HCT116 (cell line): ENCODE measurements around the gene LCA5L. TPM values are rescaled to one million over a fixed set of nuclear protein-coding genes. Genes with fewer than 3 reads are reported as not detected.

Experiments used
- ATAC-seq: fragments of 200-7000 bp; cut with Tn5 transposase; 2 replicates; pipeline ENCODE4 v1.9.1; 2020; ENCODE audit warnings: mild to moderate bottlenecking, moderate library complexity
- BruUV-seq: library from RNA; stranded (reverse); fragments of 400-500 nt; replicated peaks from 2 replicates; lab custom pipeline; 2021; lab: Mats Ljungman, UMichigan
- CTCF ChIA-PET: fragments of 300-600 bp; sonication (Branson Sonifier 250); formaldehyde crosslinking; loops from one replicate; lab custom pipeline; 2021; ENCODE audit warnings: antibody characterized with exemption; lab: Charles Lee
- POLR2A ChIA-PET: fragments of 300-600, 350-600 bp; sonication (Branson Sonifier 250); formaldehyde crosslinking; loops from one replicate; lab custom pipeline; 2021; ENCODE audit warnings: antibody characterized with exemption; lab: Charles Lee
- RAD21 ChIA-PET, 2 experiments: fragments of 300-600 bp; sonication (Branson Sonifier 250); formaldehyde crosslinking; loops; one replicate each; lab custom pipeline; 2023; ENCODE audit warnings: low total read pairs in 2 of 2; ENCODE audit not compliant: uncharacterized antibody in 2 of 2, unreplicated experiment in 2 of 2, low non-redundant PET in 1 of 2; lab: Charles Lee
- DNase-seq: peaks from one replicate; pipeline ENCODE4 v3.0.0-alpha.2; 2010; ENCODE audit warnings: low read depth, low spot score
- H2AFZ ChIP-seq: fragments of 200-600 bp; shearing (Covaris generic), sonication (generic); 2 replicates; pipeline ENCODE4 v1.6.1; 2017; ENCODE audit warnings: low read depth, mixed run types, mixed read lengths, antibody characterized with exemption, low read length; ENCODE audit not compliant: poor library complexity, severe bottlenecking
- H3K27ac ChIP-seq: 2 replicates; pipeline ENCODE4 v1.5.1; 2012; ENCODE audit warnings: low read depth, low read length
- H3K27me3 ChIP-seq: fragments of 200-600 bp; sonication (generic); 2 replicates; pipeline ENCODE4 v1.6.1; 2016; ENCODE audit warnings: mixed run types, low read length, mixed read lengths; ENCODE audit not compliant: insufficient read depth
- H3K36me3 ChIP-seq, 2 experiments: fragments of 200-500 bp in 1 of 2; fragments of 200-600 bp in 1 of 2; sonication (Bioruptor generic) in 1 of 2; sonication (generic) in 1 of 2; 2 replicates each; pipeline versions ENCODE4 v1.5.1 to v1.6.1; 2014 to 2016; ENCODE audit warnings: low read length in 2 of 2, inconsistent platforms in 1 of 2, mixed read lengths in 1 of 2, mixed run types in 1 of 2; ENCODE audit not compliant: insufficient read depth in 2 of 2, control insufficient read depth in 1 of 2
- H3K4me1 ChIP-seq, 2 experiments: fragments of 200-600 bp in 1 of 2; sonication (generic) in 1 of 2; 2 replicates each; pipeline versions ENCODE4 v1.5.1 to v1.6.1; 2012 to 2017; ENCODE audit warnings: low read length in 2 of 2, inconsistent platforms in 1 of 2, mild to moderate bottlenecking in 1 of 2, mixed read lengths in 1 of 2, mixed run types in 1 of 2, moderate library complexity in 1 of 2; ENCODE audit not compliant: insufficient read depth in 2 of 2, control insufficient read depth in 1 of 2
- H3K4me2 ChIP-seq: fragments of 200-600 bp; sonication (generic); 2 replicates; pipeline ENCODE4 v1.6.1; 2017; ENCODE audit warnings: mixed run types, low read length, mixed read lengths
- H3K4me3 ChIP-seq, 2 experiments: fragments of 200-600 bp in 1 of 2; sonication (generic) in 1 of 2; replicated peaks in 1 of 2; 2 replicates each; pipeline ENCODE4 v1.5.1; 2011 to 2016; ENCODE audit warnings: low read length in 2 of 2, control low read depth in 1 of 2, low read depth in 1 of 2, mild to moderate bottlenecking in 1 of 2, mixed read lengths in 1 of 2, mixed run types in 1 of 2
- H3K79me2 ChIP-seq: fragments of 200-600 bp; sonication (generic); 2 replicates; pipeline ENCODE4 v1.6.1; 2017; ENCODE audit warnings: mild to moderate bottlenecking, mixed run types, low read length, moderate library complexity, mixed read lengths; ENCODE audit not compliant: insufficient read depth
- H3K9ac ChIP-seq: fragments of 200-600 bp; sonication (generic); 2 replicates; pipeline ENCODE4 v1.6.1; 2016; ENCODE audit warnings: low read length, mixed read lengths
- H3K9me2 ChIP-seq: fragments of 200-600 bp; sonication (generic), shearing (Covaris generic); 2 replicates; pipeline ENCODE4 v1.6.1; 2017; ENCODE audit warnings: mixed run types, mild to moderate bottlenecking, moderate library complexity; ENCODE audit not compliant: insufficient read depth
- H3K9me3 ChIP-seq, 2 experiments: fragments of 200-500 bp in 1 of 2; fragments of 200-600 bp in 1 of 2; sonication (Bioruptor generic) in 1 of 2; sonication (generic) in 1 of 2; 2 replicates each; pipeline ENCODE4 v1.6.1; 2014 to 2017; ENCODE audit warnings: low read length in 2 of 2, mixed read lengths in 2 of 2, inconsistent platforms in 1 of 2, low read depth in 1 of 2, mild to moderate bottlenecking in 1 of 2, mixed run types in 1 of 2, moderate library complexity in 1 of 2; ENCODE audit not compliant: control insufficient read depth in 1 of 2, insufficient read depth in 1 of 2
- H4K20me1 ChIP-seq: fragments of 200-600 bp; sonication (generic), shearing (Covaris generic); 2 replicates; pipeline ENCODE4 v1.6.1; 2017; ENCODE audit warnings: mixed run types, mild to moderate bottlenecking, moderate library complexity; ENCODE audit not compliant: insufficient read depth
- CBX3 ChIP-seq: IDR thresholded peaks from 2 replicates; pipeline ENCODE4 v1.6.1; 2012; ENCODE audit warnings: low read depth
- ELF1 ChIP-seq: IDR thresholded peaks from 2 replicates; pipeline ENCODE4 v1.6.1; 2012; ENCODE audit warnings: low read depth, borderline replicate concordance
- EZH2phosphoT487 ChIP-seq: fragments of 200-600 bp; IDR thresholded peaks from 2 replicates; pipeline ENCODE4 v1.6.1; 2018; ENCODE audit warnings: antibody characterized with exemption, borderline replicate concordance
- FOSL1 ChIP-seq: IDR thresholded peaks from 2 replicates; pipeline ENCODE4 v1.6.1; 2012; ENCODE audit warnings: low read depth
- JUND ChIP-seq: IDR thresholded peaks from 2 replicates; pipeline ENCODE4 v1.6.1; 2012
- MAX ChIP-seq: IDR thresholded peaks from 2 replicates; pipeline ENCODE4 v1.6.1; 2012
- POLR2AphosphoS5 ChIP-seq: IDR thresholded peaks from 2 replicates; pipeline ENCODE4 v1.6.1; 2011; ENCODE audit warnings: mild to moderate bottlenecking, low read depth, low read length, moderate library complexity
- RAD21 ChIP-seq: IDR thresholded peaks from 2 replicates; pipeline ENCODE4 v1.6.1; 2012; ENCODE audit warnings: low read depth, mild to moderate bottlenecking
- REST ChIP-seq: IDR thresholded peaks from 2 replicates; pipeline ENCODE4 v1.6.1; 2012; ENCODE audit warnings: low read depth
- SP1 ChIP-seq: IDR thresholded peaks from 2 replicates; pipeline ENCODE4 v1.6.1; 2012; ENCODE audit warnings: low read depth
- SRF ChIP-seq: IDR thresholded peaks from 2 replicates; pipeline ENCODE4 v1.6.1; 2012; ENCODE audit warnings: low read depth
- TCF7L2 ChIP-seq: IDR thresholded peaks from 2 replicates; pipeline ENCODE4 v1.7.0; 2011; ENCODE audit warnings: borderline replicate concordance, inconsistent platforms; ENCODE audit not compliant: insufficient read depth, insufficient read length; ENCODE audit errors: extremely low read depth
- ZFX ChIP-seq: fragments of 450-650 bp; IDR thresholded peaks from 2 replicates; pipeline ENCODE4 v1.6.1; 2017
- ZNF274 ChIP-seq: fragments of 200-500 bp; sonication (Bioruptor generic); IDR thresholded peaks from 2 replicates; pipeline ENCODE4 v1.6.1; 2014; ENCODE audit warnings: mild to moderate bottlenecking, low read depth, low read length, inconsistent platforms
- intact Hi-C: fragments of 100-400 bp; cut with micrococcal nuclease; formaldehyde crosslinking; loops from 2 replicates; pipeline ENCODE4 v1.10.0; 2022
- total RNA-seq: library from RNA; stranded (reverse); gene quantifications from one replicate; pipeline ENCODE4 v1.2.1, GENCODE V29; 2021; ENCODE audit not compliant: unreplicated experiment

LCA5L gene
- total RNA-seq, 1 experiment from 2014 or later = 1.9 TPM

- no peak for TF ChIP-seq SRF
- no peak for TF ChIP-seq TCF7L2
- no peak for TF ChIP-seq SP1
- TF ChIP-seq FOSL1 = no peak
- TF ChIP-seq POLR2AphosphoS5 = no peak
- H3K27me3 ChIP-seq = no peaks in the 10 kb centered on the region
- H3K9ac ChIP-seq = no peak overlapping the region
- POLR2A ChIA-PET = no interaction called here
- H3K36me3 ChIP-seq = no peaks in the 10 kb centered on the region
- no peaks in the 10 kb centered on the region for H3K9me3 ChIP-seq
- H3K27ac ChIP-seq = no peak overlapping the region
- H3K4me2 ChIP-seq = no peak overlapping the region
- no peaks in the 10 kb centered on the region; a peak in 1 of 4 replicates for H3K4me1 ChIP-seq
- DNase-seq (no peak), ATAC-seq (no peak)
- CTCF ChIA-PET = no interaction called here
- intact Hi-C loops = no loop called here
- H3K79me2 ChIP-seq = no peaks in the 10 kb centered on the region
- H4K20me1 ChIP-seq = no peaks in the 10 kb centered on the region
- BruUV-seq = no TSS peak
- RAD21 ChIA-PET = no interaction called here
- no peak overlapping the region for H2AFZ ChIP-seq
- H3K4me3 ChIP-seq = no peak overlapping the region
- H3K9me2 ChIP-seq = no peaks in the 10 kb centered on the region
These were observed 6.3 kb downstream of the LCA5L start for GRCh38 chr21:39439232-39439631.

- no peaks in the 10 kb centered on the region for H3K4me1 ChIP-seq
- BruUV-seq = no TSS peak
- POLR2A ChIA-PET = interaction anchor here (1.0 kb wide), 1 partner anchor 15 kb away, joined by 3 read pairs; no protein-coding TSS in a partner anchor
- H2AFZ ChIP-seq = no peak overlapping the region
- no peak overlapping the region for H3K4me2 ChIP-seq
- CTCF ChIA-PET = no interaction called here
- RAD21 ChIA-PET = no interaction called here
- intact Hi-C loops = no loop called here
- no peak for TF ChIP-seq SP1
- no peak for TF ChIP-seq POLR2AphosphoS5
- TF ChIP-seq ZFX = no peak
- TF ChIP-seq RAD21 = no peak
- TF ChIP-seq CBX3 = no peak
- no peak for TF ChIP-seq EZH2phosphoT487
- TF ChIP-seq FOSL1 = no peak
- TF ChIP-seq MAX = no peak
- TF ChIP-seq REST = no peak
- no peak for TF ChIP-seq JUND
- TF ChIP-seq TCF7L2 = no peak
- TF ChIP-seq ZNF274 = no peak
- no peak for TF ChIP-seq ELF1
- H3K27me3 ChIP-seq = no peaks in the 10 kb centered on the region
- H3K9me2 ChIP-seq = no peaks in the 10 kb centered on the region
- no peak overlapping the region for H3K9ac ChIP-seq
- H3K27ac ChIP-seq = no peak overlapping the region
- no peaks in the 10 kb centered on the region for H3K79me2 ChIP-seq
- no peaks in the 10 kb centered on the region for H4K20me1 ChIP-seq
- no peaks in the 10 kb centered on the region for H3K9me3 ChIP-seq
- DNase-seq = no peak
- no peaks in the 10 kb centered on the region for H3K36me3 ChIP-seq
- H3K4me3 ChIP-seq = no peak overlapping the region
- no peak for ATAC-seq
These were observed 10.6 kb downstream of the LCA5L start for GRCh38 chr21:39434950-39435349.
